ENCODE measurements around the gene ARMC7.
"Not testable (repeated sequence)": the region's sequence is repeated elsewhere in the genome, so short reads cannot be mapped to it uniquely, and the experiment has no call there.

ARMC7 gene

GRCh38 chr17:75155191-75155601 lies 45.4 kb downstream of the ARMC7 start:
- no peak for DNase-seq

DNA sequence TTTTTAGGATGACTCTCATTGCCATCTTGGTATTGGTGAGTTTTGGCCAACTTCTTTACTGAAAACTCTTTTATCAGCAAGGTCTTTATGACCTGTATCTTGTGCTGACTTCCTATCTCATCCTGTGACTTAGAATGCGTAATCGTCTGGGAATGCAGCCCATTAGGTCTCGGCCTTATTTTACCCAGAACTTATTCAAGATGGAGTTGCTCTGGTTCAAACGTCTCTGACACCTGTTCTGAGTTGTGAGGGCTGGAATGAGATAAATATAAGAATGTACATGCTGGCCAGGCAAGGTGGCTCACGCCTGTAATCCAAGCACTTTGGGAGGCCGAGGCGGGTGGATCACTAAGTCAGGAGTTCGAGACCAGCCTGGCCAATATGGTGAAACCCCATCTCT lies 48.7 kb downstream of the ARMC7 start:
- not testable (repeated sequence) for DNase-seq

DNA sequence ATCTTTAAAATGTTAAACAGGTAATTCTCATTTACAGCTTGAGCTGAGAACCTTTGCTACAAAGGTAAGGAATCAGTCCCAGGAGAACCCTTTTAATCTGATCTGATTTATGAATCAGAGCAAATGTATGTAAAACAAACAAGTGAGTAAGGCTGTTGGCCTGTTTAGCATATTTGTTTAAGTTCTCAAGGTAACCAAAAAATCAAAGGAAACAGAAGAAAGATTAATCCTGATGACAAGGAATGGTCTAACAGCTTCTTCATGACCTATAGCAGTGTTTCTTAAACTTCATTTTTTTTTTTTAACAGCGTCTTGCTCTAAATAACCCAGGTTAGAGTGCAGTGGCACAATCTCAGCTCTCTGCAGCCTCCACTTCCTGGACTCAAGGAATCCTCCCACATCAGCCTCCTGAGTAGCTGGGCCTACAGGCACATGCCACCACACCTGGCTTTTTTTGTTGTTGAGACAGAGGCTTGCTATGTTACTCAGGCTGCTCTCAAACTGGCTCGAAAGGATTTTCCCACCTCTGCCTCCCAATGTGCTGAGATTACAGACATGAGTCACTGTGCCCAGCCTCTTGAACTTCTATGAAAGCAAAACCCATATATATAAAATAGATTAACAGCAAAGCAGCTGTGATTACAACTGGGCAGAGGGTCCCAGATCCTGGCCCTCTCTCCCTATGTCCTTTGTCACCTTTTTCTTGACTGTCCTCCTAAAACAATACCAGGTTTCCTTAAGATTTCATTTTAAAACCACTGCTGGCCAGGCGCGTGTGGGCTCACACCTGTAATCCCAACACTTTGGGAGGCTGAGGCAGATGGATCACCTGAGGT lies 49.6 kb downstream of the ARMC7 start:
- DNase-seq, result no peak

GRCh38 chr17:75160211-75160610 lies 50.4 kb downstream of the ARMC7 start:
- DNase-seq, result no peak

DNA sequence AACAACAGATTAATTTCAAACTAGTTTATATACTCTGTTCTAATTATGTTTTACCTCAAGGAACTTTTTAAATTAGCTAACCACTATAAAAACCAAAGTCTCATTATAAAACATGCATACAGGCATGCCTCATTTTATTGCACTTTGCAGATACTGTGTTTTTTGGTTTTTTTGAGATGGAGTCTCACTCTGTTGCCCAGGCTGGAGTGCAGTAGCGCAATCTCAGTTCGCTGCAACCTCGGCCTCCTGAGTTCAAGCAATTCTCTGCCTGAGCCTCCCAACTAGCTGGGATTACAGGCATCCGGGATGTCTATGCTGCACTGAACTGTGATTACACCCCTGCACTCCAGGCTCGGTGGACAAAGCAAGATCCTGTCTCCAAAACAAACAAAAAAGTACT lies 53.3 kb downstream of the ARMC7 start:
- no peak for DNase-seq

DNA sequence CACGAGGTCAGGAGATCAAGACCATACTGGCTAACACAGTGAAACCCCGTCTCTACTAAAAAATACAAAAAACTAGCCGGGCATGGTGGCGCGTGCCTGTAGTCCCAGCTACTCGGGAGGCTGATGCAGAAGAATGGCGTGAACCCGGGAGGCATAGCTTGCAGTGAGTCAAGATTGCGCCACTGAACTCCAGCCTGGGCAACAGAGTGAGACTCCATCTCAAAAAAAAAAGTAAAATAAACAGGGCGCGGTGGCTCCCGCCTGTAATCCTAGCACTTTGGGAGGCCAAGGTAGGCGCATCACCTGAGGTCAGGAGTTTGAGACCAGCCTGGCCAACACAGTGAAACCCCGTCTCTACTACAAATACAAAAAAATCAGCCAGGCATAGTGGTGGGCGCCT lies 54.8 kb downstream of the ARMC7 start:
- DNase-seq, result not testable (repeated sequence)

DNA sequence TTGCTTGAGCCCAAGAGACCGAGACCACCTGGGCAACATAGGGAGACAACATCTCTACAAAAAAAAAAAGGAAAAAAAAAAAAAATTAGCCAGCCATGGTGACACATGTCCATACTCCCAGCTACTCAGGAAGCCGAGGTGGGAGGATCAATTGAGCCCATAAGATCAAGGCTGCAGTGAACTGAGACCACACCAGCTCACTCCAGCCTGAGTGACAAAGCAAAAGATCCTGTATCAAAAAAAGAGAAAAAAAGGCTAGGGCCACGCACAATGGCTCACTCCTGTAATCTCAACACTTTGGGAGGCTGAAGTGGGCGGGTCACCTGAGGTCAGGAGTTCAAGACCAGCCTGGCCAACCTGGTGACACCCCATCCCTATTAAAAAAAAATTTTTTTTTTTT lies 59.2 kb downstream of the ARMC7 start:
- DNase-seq, result no peak

- DNase-seq, result no peak
Measured at GRCh38 chr17:75173526-75173925, 63.8 kb downstream of the ARMC7 start.

- DNase-seq, result no peak
Measured at GRCh38 chr17:75174996-75175395, 65.2 kb downstream of the ARMC7 start.

GRCh38 chr17:75176625-75177024 lies 66.9 kb downstream of the ARMC7 start:
- DNase-seq, result no peak

DNA sequence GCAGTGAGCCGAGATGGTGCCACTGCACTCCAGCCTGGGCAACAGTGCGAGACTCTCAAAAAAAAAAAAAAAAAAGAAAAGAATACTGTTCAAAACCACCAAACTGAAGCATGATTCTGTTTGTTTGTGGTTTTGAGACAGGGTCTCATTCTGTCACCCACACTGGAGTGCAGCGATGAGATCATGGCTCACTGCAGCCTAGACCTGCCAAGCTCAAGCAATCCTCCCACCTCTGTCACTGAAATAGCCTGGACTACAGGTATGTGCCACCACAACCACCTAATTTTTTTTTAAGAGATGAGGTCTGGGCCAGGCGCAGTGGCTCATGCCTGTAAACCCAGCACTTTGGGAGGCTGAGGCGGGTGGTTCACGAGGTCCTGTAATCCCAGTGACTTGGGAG lies 68.7 kb downstream of the ARMC7 start:
- no peak for DNase-seq

Data from GF-D8 (cell line).